A172 (cell line): Measurements from ENCODE around the gene ARIH1. TPM values are rescaled to one million over a fixed set of nuclear protein-coding genes. Genes with fewer than 3 reads are reported as not detected.
A peak's percentile ranks its signal among the peaks of the same experiment; 100 is the strongest.
"Not testable (repeated sequence)": the region's sequence is repeated elsewhere in the genome, so short reads cannot be mapped to it uniquely, and the experiment has no call there.

Experiments
- DNase-seq: peaks from one replicate; pipeline ENCODE4 v3.0.0-alpha.2; 2015; ENCODE audit warnings: low spot score
- total RNA-seq: library from RNA; depleted of rRNA; stranded (reverse); fragments of >200 nt; shearing (Covaris generic); gene quantifications from 2 replicates; pipeline ENCODE4 v1.2.3, GENCODE V29; 2014; rRNA removed

The ARIH1 gene, protein sequence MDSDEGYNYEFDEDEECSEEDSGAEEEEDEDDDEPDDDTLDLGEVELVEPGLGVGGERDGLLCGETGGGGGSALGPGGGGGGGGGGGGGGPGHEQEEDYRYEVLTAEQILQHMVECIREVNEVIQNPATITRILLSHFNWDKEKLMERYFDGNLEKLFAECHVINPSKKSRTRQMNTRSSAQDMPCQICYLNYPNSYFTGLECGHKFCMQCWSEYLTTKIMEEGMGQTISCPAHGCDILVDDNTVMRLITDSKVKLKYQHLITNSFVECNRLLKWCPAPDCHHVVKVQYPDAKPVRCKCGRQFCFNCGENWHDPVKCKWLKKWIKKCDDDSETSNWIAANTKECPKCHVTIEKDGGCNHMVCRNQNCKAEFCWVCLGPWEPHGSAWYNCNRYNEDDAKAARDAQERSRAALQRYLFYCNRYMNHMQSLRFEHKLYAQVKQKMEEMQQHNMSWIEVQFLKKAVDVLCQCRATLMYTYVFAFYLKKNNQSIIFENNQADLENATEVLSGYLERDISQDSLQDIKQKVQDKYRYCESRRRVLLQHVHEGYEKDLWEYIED
- total RNA-seq: 31.5 and 36.6 TPM in 2 replicates

DNA sequence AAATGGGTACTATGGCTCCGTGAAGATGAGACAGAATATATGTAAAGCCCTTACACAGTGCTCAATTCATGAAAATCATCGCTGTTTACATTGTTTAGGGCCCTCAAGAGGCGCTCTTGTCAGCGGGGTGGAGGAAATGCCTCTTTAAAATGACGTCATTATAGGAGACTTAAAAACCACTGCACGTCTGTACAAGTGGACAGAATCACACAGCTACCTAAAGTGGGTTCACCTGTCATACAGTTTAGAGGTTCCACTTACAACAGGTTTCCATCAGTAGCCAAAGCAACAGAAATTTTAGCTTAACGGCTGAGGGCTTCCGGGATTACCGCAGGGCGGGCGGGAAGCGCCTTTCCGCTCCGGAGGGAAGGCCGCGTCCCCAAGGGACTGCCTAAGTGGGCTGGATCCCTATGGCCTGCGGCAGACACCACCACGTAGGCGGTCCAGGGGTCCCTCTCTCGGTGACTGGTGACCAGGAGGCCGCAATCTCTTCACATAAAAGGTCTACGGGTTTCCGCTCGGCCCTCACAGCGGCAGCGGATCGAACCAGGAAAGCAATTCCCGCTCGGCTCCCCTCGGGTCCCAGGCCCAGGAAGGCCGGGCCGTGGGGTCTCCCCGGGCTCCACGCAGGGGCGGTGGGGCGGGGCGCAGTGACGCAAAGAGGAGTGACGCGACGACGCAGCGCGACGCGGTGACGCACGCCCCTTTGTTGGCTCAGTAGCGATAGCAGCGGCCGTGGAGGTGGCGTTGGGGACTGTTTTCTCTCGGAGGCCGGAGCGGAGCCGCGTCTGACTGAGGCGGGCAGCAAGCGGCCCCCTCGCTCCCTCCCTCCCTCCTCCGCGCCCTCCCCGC is at the start of gene ARIH1:
TSS of gene ARIH1 (plus strand) at position 717 of the 852 bp plus-strand sequence. CDS start 310 bp downstream, outside the sequence.
- peak; percentile 84 for DNase-seq

DNA sequence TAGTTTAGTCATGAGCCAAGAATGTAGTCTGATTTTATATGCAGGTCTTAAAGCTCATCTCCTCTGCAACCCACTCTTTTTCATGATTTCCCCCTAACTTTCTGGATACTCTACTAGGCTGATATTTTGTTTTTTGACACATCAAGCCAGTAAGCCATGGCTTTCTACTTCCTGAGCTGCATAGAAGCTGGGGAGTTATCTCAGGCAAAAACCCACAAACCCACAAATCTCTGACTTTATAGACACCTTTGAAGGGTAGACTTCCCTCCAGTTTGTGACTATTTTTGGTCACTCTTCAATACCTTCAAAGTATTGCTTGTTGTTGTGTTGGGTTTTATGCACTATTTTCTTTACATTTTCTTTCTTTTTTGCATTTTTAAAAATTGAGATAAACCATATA is 47.4 kb upstream of the ARIH1 start:
- DNase-seq: no peak

GRCh38 chr15:72437650-72438316 is 36.3 kb upstream of the ARIH1 start:
- DNase-seq: no peak

DNA sequence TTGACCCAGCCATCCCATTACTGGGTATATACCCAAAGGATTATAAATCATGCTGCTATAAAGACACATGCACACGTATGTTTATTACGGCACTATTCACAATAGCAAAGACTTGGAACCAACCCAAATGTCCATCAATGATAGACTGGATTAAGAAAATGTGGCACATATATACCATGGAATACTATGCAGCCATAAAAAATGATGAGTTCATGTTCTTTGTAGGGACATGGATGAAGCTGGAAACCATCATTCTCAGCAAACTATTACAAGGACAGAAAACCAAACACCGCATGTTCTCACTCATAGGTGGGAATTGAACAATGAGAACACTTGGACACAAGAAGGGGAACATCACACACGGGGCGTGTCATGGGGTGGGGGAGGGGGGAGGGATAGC is 31.3 kb upstream of the ARIH1 start:
- not testable (repeated sequence) for DNase-seq

DNA sequence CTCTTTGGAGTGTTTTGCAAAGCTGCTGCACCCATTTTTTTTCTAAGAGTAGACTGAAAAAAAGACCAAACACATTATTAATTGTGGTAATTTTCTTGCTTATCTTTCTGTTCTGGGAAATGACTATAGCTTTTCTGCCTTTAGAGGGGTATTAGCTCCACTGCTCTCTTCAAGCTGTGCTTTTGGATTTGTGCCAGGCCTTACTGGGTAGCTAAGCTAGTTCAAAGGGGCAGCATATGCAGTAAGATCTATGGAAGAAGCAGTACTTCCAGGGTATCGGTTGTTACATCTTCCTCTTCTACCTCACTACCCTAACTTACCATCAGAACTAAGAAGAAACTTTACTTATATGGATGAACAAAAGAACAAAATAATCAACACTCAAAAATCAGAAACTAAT is 28.7 kb upstream of the ARIH1 start:
- DNase-seq: no peak

DNA sequence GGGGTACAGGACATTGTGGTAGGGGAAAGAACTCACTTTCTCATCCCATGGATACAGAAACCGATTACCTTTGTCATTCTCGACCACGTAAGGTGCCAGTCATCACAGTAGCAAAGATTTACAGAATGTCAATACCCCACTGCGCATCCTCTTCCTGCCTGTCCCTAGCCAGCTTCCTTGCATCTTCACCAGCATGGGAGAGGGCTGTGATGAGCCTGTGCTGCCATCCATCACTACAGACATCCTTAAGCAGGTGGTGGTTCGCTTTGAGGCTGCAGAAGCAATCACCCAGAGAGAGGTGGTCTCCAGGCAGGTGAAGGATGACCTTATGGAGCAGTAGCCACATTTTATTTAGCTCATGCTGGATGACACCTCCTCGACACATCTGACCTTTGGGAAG is 23.3 kb upstream of the ARIH1 start:
- no peak for DNase-seq

GRCh38 chr15:72451224-72451623 is 22.9 kb upstream of the ARIH1 start:
- DNase-seq: no peak

DNA sequence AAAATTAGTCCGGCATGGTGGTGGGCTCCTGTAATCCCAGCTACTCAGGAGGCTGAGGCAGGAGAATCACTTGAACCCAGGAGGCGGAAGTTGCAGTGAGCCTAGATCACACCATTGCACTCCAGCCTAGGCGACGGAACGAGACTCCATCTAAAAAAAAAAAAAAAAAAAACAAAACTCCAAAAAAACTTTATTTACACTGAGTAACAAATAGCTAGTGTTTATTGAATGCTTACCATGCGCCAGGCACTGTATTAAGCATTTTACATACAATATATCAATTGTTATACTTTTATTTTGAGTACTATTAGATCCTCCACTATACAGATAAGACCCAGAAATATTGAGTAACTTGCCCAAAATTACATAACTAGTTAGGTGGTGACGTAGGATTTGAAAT is 17.4 kb upstream of the ARIH1 start:
- no peak for DNase-seq

- DNase-seq: no peak
Observed at GRCh38 chr15:72460402-72460801, 13.7 kb upstream of the ARIH1 start.

- no peak for DNase-seq
Observed at GRCh38 chr15:72463702-72464101, 10.4 kb upstream of the ARIH1 start.

DNA sequence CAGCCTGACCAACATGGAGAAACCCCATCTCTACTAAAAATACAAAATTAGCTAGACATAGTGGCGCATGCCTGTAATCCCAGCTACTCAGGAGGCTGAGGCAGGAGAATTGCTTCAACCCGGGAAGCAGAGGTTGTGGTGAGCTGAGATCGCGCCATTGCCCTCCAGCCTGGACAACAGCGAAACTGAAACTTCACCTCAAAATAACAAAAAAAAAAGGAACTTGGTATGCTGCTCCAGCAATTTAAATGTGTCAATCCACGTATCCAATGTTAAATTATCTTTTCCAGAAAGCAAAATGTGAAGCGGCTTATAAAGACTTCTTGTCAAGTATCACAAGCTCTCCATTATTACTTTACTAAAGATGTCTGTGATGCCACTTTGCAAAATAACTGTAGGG is 9.9 kb upstream of the ARIH1 start:
- no peak for DNase-seq

- no peak for DNase-seq
Observed at GRCh38 chr15:72468103-72468502, 6.0 kb upstream of the ARIH1 start.

DNA sequence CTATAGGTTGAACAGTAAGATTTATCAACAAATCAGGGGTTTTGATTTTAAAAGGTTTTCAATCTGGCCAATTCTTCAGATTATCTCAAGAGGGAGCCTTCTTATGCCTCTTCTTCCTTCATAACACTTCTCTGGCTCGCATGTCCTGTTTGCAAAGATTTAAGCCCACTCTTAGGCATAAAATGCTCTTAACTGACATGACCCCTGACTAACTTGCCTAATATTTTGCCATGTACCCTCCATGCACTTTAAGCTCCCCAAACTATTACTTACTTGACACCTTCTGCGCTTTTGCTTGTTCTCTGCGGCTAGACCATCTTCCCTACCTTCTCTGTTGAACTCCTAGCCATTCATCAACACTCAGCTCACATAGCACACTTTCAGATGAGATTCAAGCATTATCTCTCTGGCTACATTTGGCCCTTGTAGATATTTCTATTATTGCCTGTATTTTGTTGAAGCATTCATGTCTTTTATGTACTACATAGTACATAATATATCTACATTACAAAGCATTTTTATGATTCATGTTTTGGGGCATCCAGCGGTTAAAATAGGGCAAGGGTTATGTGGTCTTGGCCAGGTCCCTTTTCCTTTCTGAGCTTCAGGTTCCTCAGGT is 1.0 kb upstream of the ARIH1 start:
- DNase-seq: peak; percentile 6

GRCh38 chr15:72474466-72474911 is 359 bp downstream of the ARIH1 start:
- no peak for DNase-seq

GRCh38 chr15:72474912-72475628 is 940 bp downstream of the ARIH1 start:
- peak; percentile 41 for DNase-seq

GRCh38 chr15:72475674-72476073 is 1.5 kb downstream of the ARIH1 start:
- no peak for DNase-seq

GRCh38 chr15:72476330-72476729 is 2.2 kb downstream of the ARIH1 start:
- not testable (repeated sequence) for DNase-seq

DNA sequence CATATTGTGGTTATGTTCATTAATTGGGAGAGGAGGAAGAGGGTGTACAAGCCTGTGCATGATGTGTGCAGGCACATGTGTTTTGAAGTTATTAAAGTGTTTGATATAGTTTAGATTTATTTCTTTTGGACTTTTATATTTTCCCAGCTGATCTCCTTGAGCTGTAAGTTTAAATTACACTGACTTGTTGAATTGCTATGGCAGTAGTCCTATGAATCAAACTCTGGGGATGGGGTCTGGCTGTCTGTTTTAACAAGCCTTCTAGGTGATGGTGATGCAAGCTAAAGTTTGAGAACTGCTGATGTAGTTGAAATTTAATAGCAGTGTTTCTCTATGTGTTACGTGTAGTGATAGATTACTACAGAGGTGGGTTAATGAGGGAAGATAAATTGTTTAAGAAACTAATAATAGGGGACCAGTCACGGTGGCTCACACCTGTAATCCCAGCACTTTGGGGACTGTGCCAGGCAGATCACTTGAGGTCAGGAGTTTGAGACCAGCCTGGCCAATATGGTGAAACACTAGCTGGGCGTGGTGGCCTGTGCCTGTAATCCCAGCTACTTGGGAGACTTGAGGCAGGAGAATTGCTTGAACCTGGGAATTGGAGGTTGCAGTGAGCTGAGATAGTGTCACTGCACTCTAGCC is 7.0 kb downstream of the ARIH1 start:
- DNase-seq: no peak

- no peak for DNase-seq
Observed at GRCh38 chr15:72482275-72482674, 8.1 kb downstream of the ARIH1 start.

DNA sequence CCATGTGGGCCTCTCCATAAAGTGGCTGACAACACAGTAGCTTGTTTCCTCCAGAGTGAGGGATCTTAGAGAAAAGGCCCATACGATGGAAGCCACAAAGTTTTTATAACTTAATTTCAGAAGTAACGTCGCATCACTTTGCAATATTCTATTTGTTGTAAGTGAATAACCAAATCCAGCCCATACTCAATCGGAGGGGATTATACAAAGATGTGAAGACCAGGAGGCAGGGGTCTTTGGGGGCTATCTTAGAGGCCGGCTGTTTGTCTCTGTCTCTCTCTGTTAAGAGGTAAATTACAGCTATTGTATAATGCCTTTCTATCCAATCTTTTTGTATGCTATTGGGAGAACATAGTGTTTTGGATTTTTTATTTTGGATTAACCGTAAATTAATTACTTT is 9.1 kb downstream of the ARIH1 start:
- DNase-seq: no peak
